HG02884 (cell line): ENCODE data around the gene FRMPD2.
A peak's percentile ranks its signal among the peaks of the same experiment; 100 is the strongest.
"Not testable (repeated sequence)": the region's sequence is repeated elsewhere in the genome, so short reads cannot be mapped to it uniquely, and the experiment has no call there.

Source experiments
- ATAC-seq: cut with Tn5 transposase; IDR thresholded peaks from one replicate; pipeline ENCODE4 v1.9.1; 2021; ENCODE audit warnings: mild to moderate bottlenecking, moderate library complexity; ENCODE audit not compliant: unreplicated experiment

The FRMPD2 gene

GRCh38 chr10:48233559-48234005 lies 40.9 kb downstream of the FRMPD2 start:
- ATAC-seq, result no peak

GRCh38 chr10:48232717-48233447 lies 41.6 kb downstream of the FRMPD2 start:
- no peak for ATAC-seq

GRCh38 chr10:48231699-48232315 lies 42.7 kb downstream of the FRMPD2 start:
- ATAC-seq, result peak; percentile 64

GRCh38 chr10:48231178-48231577 lies 43.3 kb downstream of the FRMPD2 start:
- ATAC-seq, result peak; percentile 73

- ATAC-seq, result no peak
These were observed 47.3 kb downstream of the FRMPD2 start for GRCh38 chr10:48227213-48227612.

- ATAC-seq, result no peak
These were observed 49.4 kb downstream of the FRMPD2 start for GRCh38 chr10:48224979-48225560.

- no peak for ATAC-seq
These were observed 50.2 kb downstream of the FRMPD2 start for GRCh38 chr10:48224296-48224695.

- no peak for ATAC-seq
These were observed 52.7 kb downstream of the FRMPD2 start for GRCh38 chr10:48221814-48222213.

GRCh38 chr10:48221031-48221430 lies 53.5 kb downstream of the FRMPD2 start:
- ATAC-seq, result not testable (repeated sequence)

- no peak for ATAC-seq
These were observed 55.3 kb downstream of the FRMPD2 start for GRCh38 chr10:48219194-48219593.

GRCh38 chr10:48216744-48217143 lies 57.8 kb downstream of the FRMPD2 start:
- no peak for ATAC-seq

- ATAC-seq, result no peak
These were observed 58.3 kb downstream of the FRMPD2 start for GRCh38 chr10:48216204-48216505.

GRCh38 chr10:48215486-48216203 lies 58.9 kb downstream of the FRMPD2 start:
- no peak for ATAC-seq

GRCh38 chr10:48214716-48215485 lies 59.6 kb downstream of the FRMPD2 start:
- ATAC-seq, result no peak

GRCh38 chr10:48213047-48213446 lies 61.4 kb downstream of the FRMPD2 start:
- no peak for ATAC-seq

GRCh38 chr10:48211777-48212176 lies 62.7 kb downstream of the FRMPD2 start:
- no peak for ATAC-seq

GRCh38 chr10:48210966-48211365 lies 63.5 kb downstream of the FRMPD2 start:
- no peak for ATAC-seq

GRCh38 chr10:48210391-48210790 lies 64.1 kb downstream of the FRMPD2 start:
- ATAC-seq, result no peak

GRCh38 chr10:48209241-48209640 lies 65.3 kb downstream of the FRMPD2 start:
- no peak for ATAC-seq

- ATAC-seq, result no peak
These were observed 66.6 kb downstream of the FRMPD2 start for GRCh38 chr10:48207853-48208252.
